GM13977 (cell line): ENCODE results near the gene PLEKHM2.

Experiments used
- DNase-seq: peaks from one replicate; pipeline ENCODE4 v3.0.0; 2012; ENCODE audit warnings: low spot score
- in situ Hi-C: fragments of 300-500 bp; cut with MboI; formaldehyde crosslinking; loops from one replicate; pipeline ENCODE4 v1.12.0; 2022; ENCODE audit warnings: low sequenced_read_pairs, low pct_unique_long_range_greater_than_20kb, mixed read lengths, inconsistent platforms; ENCODE audit not compliant: unreplicated experiment
- TF ChIP-seq, protein P1 (sequence below): IDR thresholded peaks from 2 replicates; pipeline ENCODE4 v1.5.1; 2012; ENCODE audit warnings: mild to moderate bottlenecking, control low read depth; ENCODE audit not compliant: insufficient read depth; ENCODE audit errors: extremely low read depth, missing control alignments

Gene PLEKHM2, protein sequence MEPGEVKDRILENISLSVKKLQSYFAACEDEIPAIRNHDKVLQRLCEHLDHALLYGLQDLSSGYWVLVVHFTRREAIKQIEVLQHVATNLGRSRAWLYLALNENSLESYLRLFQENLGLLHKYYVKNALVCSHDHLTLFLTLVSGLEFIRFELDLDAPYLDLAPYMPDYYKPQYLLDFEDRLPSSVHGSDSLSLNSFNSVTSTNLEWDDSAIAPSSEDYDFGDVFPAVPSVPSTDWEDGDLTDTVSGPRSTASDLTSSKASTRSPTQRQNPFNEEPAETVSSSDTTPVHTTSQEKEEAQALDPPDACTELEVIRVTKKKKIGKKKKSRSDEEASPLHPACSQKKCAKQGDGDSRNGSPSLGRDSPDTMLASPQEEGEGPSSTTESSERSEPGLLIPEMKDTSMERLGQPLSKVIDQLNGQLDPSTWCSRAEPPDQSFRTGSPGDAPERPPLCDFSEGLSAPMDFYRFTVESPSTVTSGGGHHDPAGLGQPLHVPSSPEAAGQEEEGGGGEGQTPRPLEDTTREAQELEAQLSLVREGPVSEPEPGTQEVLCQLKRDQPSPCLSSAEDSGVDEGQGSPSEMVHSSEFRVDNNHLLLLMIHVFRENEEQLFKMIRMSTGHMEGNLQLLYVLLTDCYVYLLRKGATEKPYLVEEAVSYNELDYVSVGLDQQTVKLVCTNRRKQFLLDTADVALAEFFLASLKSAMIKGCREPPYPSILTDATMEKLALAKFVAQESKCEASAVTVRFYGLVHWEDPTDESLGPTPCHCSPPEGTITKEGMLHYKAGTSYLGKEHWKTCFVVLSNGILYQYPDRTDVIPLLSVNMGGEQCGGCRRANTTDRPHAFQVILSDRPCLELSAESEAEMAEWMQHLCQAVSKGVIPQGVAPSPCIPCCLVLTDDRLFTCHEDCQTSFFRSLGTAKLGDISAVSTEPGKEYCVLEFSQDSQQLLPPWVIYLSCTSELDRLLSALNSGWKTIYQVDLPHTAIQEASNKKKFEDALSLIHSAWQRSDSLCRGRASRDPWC

DNA sequence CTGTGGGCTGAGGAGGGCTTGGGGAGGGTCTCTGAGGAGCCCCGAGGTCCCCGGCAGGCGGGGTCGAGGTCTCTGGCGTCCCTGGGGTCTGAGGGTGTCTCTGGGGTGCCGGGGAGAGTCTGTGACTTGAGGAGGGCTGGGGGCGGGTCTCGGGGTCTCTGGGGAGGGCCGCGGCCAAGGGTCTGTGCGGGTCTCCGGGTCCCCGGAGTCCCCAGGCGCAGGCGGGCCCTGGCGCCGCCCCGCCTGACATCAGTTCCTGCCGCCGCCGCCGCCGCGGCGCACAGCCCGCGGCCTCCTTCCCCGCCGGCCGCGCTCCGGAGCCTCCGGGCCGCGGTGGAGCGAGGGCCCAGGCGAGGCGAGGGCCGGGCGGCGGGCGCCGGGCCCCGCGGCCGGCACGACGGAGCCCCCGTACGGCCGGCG, at the start of gene PLEKHM2:
PLEKHM2 (plus strand) TSS at position 279 of the 420 bp plus-strand sequence. CDS start 239 bp downstream, outside the sequence.
- peak; percentile 87 for DNase-seq
- in situ Hi-C loops, result no loop called here
- TF ChIP-seq, protein P1, sequence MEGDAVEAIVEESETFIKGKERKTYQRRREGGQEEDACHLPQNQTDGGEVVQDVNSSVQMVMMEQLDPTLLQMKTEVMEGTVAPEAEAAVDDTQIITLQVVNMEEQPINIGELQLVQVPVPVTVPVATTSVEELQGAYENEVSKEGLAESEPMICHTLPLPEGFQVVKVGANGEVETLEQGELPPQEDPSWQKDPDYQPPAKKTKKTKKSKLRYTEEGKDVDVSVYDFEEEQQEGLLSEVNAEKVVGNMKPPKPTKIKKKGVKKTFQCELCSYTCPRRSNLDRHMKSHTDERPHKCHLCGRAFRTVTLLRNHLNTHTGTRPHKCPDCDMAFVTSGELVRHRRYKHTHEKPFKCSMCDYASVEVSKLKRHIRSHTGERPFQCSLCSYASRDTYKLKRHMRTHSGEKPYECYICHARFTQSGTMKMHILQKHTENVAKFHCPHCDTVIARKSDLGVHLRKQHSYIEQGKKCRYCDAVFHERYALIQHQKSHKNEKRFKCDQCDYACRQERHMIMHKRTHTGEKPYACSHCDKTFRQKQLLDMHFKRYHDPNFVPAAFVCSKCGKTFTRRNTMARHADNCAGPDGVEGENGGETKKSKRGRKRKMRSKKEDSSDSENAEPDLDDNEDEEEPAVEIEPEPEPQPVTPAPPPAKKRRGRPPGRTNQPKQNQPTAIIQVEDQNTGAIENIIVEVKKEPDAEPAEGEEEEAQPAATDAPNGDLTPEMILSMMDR, result no peak

DNA sequence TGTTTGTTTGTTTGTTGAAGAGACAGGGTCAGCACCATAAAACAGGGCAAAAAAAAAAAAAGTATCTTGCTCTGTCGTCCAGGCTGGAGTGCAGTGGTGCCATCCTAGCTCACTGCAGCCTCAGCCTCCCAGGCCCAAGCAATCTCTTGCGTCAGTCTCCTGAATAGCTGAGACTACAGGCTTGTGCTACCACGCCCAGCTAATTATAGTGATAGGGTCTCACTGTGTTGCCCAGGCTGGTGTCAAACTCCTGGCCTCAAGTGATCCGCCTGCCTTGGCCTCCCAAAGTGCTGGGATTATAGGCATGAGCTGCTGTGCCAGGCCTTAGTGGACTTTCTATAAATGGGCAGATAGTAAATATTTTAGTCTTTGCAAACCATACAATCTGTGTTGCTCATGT, 47.7 kb upstream of the PLEKHM2 start:
- TF ChIP-seq, protein P1, result no peak
- in situ Hi-C loops, result no loop called here
- DNase-seq, result no peak

DNA sequence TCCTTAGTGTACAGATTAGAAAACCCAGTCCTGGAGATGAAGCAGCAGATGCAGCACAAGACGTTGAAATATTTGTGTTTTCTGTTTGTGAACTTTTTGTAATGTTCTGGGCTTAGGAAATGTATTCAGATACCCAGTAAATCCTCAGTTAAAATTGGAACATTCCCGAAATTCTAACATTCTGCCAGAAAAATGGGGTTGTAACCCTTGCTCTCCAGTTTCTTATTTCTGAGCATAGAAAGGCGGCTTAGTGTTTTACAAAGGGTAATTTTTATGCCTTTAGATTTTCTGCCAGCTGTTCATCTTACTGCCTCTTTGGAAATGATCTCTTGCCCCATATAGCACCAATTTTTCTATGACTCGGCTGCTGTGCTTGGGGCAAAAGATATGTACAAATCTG, 46.3 kb upstream of the PLEKHM2 start:
- DNase-seq, result no peak
- in situ Hi-C loops, result no loop called here
- TF ChIP-seq, protein P1, result no peak

DNA sequence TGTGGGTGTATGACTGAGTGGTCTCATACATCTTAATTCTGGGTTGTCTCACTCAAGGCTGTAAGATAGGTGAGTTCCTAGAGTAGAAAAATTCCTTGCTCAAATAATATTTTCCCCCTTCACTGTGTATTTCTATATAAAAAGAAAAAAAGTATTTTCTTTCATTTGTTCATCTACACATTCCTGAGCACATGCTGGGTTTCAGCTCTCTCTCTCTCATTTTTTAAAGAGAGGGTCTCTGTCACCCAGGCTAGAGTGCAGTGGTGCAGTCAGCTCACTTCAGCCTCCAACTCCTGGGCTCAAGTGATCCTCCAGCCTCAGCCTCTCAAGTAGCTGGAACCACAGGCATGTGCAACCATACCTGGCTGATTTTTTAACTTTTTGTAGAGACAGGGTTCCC, 44.9 kb upstream of the PLEKHM2 start:
- TF ChIP-seq, protein P1, result no peak
- in situ Hi-C loops, result no loop called here
- no peak for DNase-seq

DNA sequence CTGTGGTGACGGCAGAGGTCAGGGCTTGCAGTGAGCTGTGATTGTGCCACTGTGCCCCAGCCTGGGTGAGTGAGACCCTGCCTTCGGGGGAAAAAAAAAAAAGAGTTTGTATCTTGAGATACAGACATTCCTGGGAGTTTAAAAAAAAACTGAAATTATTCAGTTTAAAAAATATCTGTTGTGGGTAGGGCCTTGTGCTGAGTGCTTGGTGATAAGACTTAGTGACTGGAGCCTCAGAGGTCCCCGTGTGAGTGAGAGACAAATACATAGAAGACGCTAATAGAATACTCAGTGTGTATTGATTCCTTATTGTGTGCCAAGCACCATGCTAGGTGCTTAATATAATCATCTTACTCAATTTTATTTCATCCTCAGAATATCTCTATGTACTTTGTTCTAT, 44.2 kb upstream of the PLEKHM2 start:
- in situ Hi-C loops, result no loop called here
- DNase-seq, result no peak
- TF ChIP-seq, protein P1, result no peak

DNA sequence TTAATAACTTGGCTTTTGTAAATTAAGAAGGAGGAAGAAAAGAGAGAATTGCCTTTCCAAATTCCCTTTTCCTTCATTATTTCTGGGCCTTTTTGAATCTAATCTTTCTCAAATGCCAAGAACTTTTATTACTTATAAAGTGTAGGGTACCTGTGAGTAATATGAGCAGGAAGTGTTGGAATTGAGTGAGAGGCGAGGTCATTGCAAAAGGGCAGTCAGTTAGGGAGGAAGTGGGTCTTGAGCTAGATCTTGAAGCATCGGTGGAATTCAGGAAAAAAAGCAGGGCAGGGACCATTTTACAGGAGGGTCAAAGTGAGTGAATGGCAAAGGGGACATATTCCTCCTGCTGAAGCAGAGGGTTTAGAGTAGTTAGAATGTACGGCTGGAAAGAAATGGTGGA, 43.5 kb upstream of the PLEKHM2 start:
- no peak for DNase-seq
- in situ Hi-C loops, result no loop called here
- TF ChIP-seq, protein P1, result no peak
